ENCODE results near the gene RBP3.

Gene RBP3

DNA sequence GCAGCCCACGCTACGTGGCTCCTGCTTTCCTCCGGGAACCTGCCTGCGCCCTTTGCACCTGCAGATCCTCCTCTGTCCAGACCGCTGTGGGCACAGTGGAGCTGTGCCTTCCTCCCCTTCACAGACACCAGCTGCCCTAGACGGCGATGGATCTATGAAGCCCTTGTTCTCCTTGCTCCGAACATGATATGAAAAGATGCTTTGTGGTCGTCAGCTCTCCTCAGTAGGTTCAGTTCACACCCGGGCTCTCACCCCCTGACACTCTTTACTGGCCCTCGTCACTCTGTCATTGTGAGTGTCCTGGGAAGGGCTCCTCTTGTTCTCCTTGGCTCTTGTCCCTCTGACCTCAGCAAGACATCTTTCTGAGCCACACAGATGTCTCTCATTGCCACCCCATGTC lies 31.7 kb downstream of the RBP3 start:
- Histone ChIP-seq H3K9me3 (ENCODE audit: control insufficient read depth, low read length) (no peaks in the 10 kb centered on the region), H3K36me3 (ENCODE audit: control insufficient read depth, insufficient read depth, low read length) (no peaks in the 10 kb centered on the region), H3K4me3 (ENCODE audit: low read depth, low read length) (no peak overlapping the region), H3K4me1 (no peaks in the 10 kb centered on the region), H3K79me2 (no peaks in the 10 kb centered on the region), H3K9ac (no peak overlapping the region), H3K27ac (no peak overlapping the region), H3K4me2 (ENCODE audit: low read length) (no peak overlapping the region), H3K27me3 (ENCODE audit: control insufficient read depth, insufficient read depth, low read length) (peaks cover 5% of the 10 kb centered on the region), H2AFZ (no peak overlapping the region)
- TF ChIP-seq, protein P1, sequence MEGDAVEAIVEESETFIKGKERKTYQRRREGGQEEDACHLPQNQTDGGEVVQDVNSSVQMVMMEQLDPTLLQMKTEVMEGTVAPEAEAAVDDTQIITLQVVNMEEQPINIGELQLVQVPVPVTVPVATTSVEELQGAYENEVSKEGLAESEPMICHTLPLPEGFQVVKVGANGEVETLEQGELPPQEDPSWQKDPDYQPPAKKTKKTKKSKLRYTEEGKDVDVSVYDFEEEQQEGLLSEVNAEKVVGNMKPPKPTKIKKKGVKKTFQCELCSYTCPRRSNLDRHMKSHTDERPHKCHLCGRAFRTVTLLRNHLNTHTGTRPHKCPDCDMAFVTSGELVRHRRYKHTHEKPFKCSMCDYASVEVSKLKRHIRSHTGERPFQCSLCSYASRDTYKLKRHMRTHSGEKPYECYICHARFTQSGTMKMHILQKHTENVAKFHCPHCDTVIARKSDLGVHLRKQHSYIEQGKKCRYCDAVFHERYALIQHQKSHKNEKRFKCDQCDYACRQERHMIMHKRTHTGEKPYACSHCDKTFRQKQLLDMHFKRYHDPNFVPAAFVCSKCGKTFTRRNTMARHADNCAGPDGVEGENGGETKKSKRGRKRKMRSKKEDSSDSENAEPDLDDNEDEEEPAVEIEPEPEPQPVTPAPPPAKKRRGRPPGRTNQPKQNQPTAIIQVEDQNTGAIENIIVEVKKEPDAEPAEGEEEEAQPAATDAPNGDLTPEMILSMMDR (IDR thresholded peaks at IDR 0.05): no peak

DNA sequence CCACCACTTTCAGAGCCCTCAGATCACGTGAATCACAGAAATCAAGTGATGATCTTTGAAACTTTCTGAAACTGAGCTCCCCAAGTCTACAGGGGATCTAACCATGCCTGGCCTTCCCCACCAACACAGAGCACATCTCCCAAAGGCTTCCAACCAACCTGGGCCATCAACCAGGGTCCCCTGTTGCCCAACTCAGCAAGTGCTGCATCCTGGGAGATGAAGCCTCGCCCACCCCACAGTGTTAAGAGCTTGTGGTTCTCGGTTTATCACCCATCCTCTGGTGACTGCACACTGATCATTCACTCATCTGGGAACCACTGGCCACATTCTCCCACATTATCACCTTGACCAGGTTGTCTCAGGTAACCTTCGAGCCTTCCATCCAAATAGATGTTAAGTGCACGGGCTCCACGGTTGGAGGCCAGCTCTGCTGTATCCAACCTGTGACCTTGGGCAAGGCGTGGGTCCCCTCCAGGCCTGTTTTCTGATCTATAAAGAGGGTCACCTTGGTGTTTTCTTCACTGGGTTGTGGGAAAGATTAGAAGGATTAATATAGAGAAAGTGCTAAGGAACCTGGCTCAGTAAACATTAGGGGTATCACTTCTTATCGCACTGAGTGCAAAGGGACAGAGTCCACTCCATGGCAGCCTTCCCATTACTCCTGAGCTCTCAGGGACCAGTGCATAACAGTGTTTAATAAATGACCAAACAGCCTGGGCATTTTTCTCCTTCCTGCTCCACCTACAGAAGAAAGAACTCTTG lies 32.4 kb downstream of the RBP3 start:
- no peak overlapping the region for H3K9ac ChIP-seq

DNA sequence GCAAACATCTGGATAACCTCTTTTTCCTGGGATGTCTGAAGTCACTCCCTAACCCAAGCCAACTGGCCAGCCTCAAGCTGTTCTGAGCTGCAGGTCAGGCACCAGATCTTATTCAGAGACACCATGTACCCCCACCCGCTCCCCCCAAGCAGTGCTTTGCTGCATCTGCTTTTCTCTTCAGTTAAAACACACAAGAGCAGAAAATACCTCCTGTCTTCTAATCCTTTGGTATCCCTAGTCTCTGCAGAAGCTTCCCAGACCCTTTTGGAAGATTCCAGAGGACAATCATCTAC lies 32.9 kb downstream of the RBP3 start:
- Histone ChIP-seq H3K9me3 (ENCODE audit: control insufficient read depth, low read length) (no peaks in the 10 kb centered on the region), H3K4me3 (ENCODE audit: low read depth, low read length) (no peak overlapping the region), H3K36me3 (ENCODE audit: control insufficient read depth, insufficient read depth, low read length) (no peaks in the 10 kb centered on the region), H3K9ac (no peak overlapping the region), H3K4me2 (ENCODE audit: low read length) (no peak overlapping the region), H3K4me1 (no peaks in the 10 kb centered on the region), H3K27ac (no peak overlapping the region), H3K79me2 (no peaks in the 10 kb centered on the region), H2AFZ (no peak overlapping the region), H3K27me3 (ENCODE audit: control insufficient read depth, insufficient read depth, low read length) (peaks cover 5% of the 10 kb centered on the region)
- TF ChIP-seq, protein P1 (IDR thresholded peaks at IDR 0.05): no peak

More for the DNA sequence above, 32.4 kb downstream of the RBP3 start:
- H3K27me3 ChIP-seq (ENCODE audit: control insufficient read depth, insufficient read depth, low read length): peaks cover 5% of the 10 kb centered on the region
- no peak overlapping the region for H3K4me3 ChIP-seq (ENCODE audit: low read depth, low read length)
- no peak overlapping the region for H2AFZ ChIP-seq
- no peaks in the 10 kb centered on the region for H3K79me2 ChIP-seq
- no peak overlapping the region for H3K4me2 ChIP-seq (ENCODE audit: low read length)
- TF ChIP-seq, protein P1 (IDR thresholded peaks at IDR 0.05): no peak
- no peaks in the 10 kb centered on the region for H3K4me1 ChIP-seq
- no peaks in the 10 kb centered on the region for H3K9me3 ChIP-seq (ENCODE audit: control insufficient read depth, low read length)
- no peaks in the 10 kb centered on the region for H3K36me3 ChIP-seq (ENCODE audit: control insufficient read depth, insufficient read depth, low read length)
- H3K27ac ChIP-seq: no peak overlapping the region

DNA sequence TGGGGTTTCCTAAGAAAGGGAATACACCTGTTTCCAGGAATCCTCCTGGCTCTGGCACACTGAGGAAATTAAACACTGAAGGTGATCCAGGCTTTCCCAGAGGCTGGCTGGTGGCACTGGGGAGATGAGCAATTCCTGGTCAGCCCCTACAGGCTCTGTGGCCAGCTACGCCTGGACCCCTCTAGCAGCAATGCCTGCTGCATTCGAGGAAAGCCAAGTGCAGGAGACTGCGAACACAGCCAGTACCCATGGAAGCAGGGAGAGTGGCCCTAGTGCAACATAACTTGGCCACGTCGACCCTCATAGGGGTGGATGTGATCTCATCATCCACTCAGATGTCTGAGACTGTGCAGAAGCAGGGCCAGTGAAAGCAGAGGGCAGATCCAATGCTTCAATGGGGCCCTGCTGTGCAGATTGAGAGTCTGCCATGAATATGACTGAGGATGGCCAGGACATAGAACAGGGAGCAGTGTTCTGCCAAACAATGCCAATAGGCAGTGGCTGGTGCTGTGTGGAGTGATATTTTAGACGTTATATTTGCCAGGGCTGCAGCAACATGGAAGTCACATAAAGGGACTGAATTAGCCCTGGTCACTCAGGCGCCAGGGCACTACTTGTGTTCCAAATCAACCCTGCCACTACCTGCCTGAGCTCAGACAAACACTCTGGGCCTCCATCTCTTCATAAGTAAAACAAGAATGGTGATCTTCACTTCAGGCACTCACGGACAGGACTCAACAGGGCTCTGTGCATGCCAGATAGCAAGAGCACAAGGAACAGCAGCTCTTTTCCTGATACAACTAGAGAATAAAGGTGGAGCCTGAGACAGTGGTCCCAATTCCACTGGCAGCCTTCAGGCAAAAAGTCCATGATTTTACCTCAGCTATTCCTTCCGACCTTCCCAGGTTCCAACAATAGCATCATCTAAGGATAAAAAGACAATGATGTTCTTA lies 33.5 kb downstream of the RBP3 start:
- Histone ChIP-seq H3K27ac (no peak overlapping the region), H3K4me2 (ENCODE audit: low read length) (no peak overlapping the region), H2AFZ (no peak overlapping the region), H3K4me1 (no peaks in the 10 kb centered on the region), H3K4me3 (ENCODE audit: low read depth, low read length) (no peak overlapping the region), H3K9ac (no peak overlapping the region), H3K27me3 (ENCODE audit: control insufficient read depth, insufficient read depth, low read length) (peaks cover 2% of the 10 kb centered on the region), H3K79me2 (no peaks in the 10 kb centered on the region), H3K36me3 (ENCODE audit: control insufficient read depth, insufficient read depth, low read length) (no peaks in the 10 kb centered on the region), H3K9me3 (ENCODE audit: control insufficient read depth, low read length) (no peaks in the 10 kb centered on the region)
- TF ChIP-seq, protein P1 (IDR thresholded peaks at IDR 0.05): no peak
